Endodermal cell (in vitro differentiated cells): ENCODE data around the gene SLC26A8. TPM values are rescaled to one million over a fixed set of nuclear protein-coding genes. Genes with fewer than 3 reads are reported as not detected.

ENCODE experiments used
- DNase-seq: peaks from one replicate; pipeline ENCODE4 v3.0.0-alpha.2; 2017
- H3K27ac ChIP-seq: 2 replicates; pipeline ENCODE4 v1.5.1; 2013; ENCODE audit warnings: mild to moderate bottlenecking, low read depth, low read length, moderate library complexity
- H3K27me3 ChIP-seq: 2 replicates; pipeline ENCODE4 v1.6.1; 2013; ENCODE audit warnings: mild to moderate bottlenecking, low read length, moderate library complexity; ENCODE audit not compliant: insufficient read depth, control insufficient read depth, poor library complexity, severe bottlenecking
- H3K36me3 ChIP-seq: 2 replicates; pipeline ENCODE4 v1.7.0; 2013; ENCODE audit warnings: mild to moderate bottlenecking, low read length, moderate library complexity; ENCODE audit not compliant: control insufficient read depth, insufficient read depth
- H3K4me1 ChIP-seq: one replicate; pipeline ENCODE4 v1.7.0; 2013; ENCODE audit warnings: low read length; ENCODE audit not compliant: control insufficient read depth, insufficient read depth
- H3K4me3 ChIP-seq: 2 replicates; pipeline ENCODE4 v1.5.1; 2013; ENCODE audit warnings: mild to moderate bottlenecking, low read length, moderate library complexity
- H3K9ac ChIP-seq: 2 replicates; pipeline ENCODE4 v1.6.1; 2013; ENCODE audit warnings: mild to moderate bottlenecking, low read length, moderate library complexity; ENCODE audit not compliant: poor library complexity, severe bottlenecking; ENCODE audit errors: extremely low read depth
- H3K9me3 ChIP-seq: 2 replicates; pipeline ENCODE4 v1.6.1; 2013; ENCODE audit warnings: mild to moderate bottlenecking, low read length, moderate library complexity; ENCODE audit not compliant: control insufficient read depth
- H3K27ac Mint-ChIP-seq: 2 replicates; pipeline ENCODE4 v1.8.0; 2020; ENCODE audit warnings: mixed read lengths
- H3K27me3 Mint-ChIP-seq: 2 replicates; pipeline ENCODE4 v1.8.0; 2021; ENCODE audit warnings: mild to moderate bottlenecking, mixed read lengths; ENCODE audit not compliant: insufficient read depth
- H3K36me3 Mint-ChIP-seq: 2 replicates; pipeline ENCODE4 v1.8.0; 2020; ENCODE audit warnings: low read depth, mixed read lengths
- H3K4me1 Mint-ChIP-seq: 2 replicates; pipeline ENCODE4 v1.8.0; 2020; ENCODE audit warnings: mixed read lengths
- H3K4me3 Mint-ChIP-seq: 2 replicates; pipeline ENCODE4 v1.8.0; 2020; ENCODE audit warnings: mild to moderate bottlenecking, moderate library complexity, mixed read lengths
- H3K9me3 Mint-ChIP-seq: 2 replicates; pipeline ENCODE4 v1.8.0; 2020; ENCODE audit warnings: mild to moderate bottlenecking, mixed read lengths
- WGBS, 2 experiments: methylation state at CpG; one replicate each; pipeline versions ENCODE4 v1.1.5 to v1.1.7; 2013; ENCODE audit warnings: missing lambda C conversion rate in 2 of 2, mixed read lengths in 1 of 2; ENCODE audit not compliant: insufficient coverage in 1 of 2, insufficient read length in 1 of 2; 5-methylcytosine and 5-hydroxymethylcytosine counted together
- total RNA-seq, 2 donors: library from RNA; stranded (reverse); fragmentation: NEBNext Ultra II Directional in 1 of 2; extraction: Animal tissue kit (Norgen Biotek cat#: 25700) in 1 of 2; gene quantifications; 2 replicates in 1 of 2; 3 replicates in 1 of 2; pipeline ENCODE4 v1.2.1, GENCODE V29; 2021
- TF ChIP-seq, protein P1 (sequence below): fragments of 200-600 bp; sonication (generic); conservative IDR thresholded peaks from 2 replicates; pipeline ENCODE4 v1.5.0; 2021; ENCODE audit warnings: antibody characterized with exemption, mild to moderate bottlenecking

The SLC26A8 gene
- total RNA-seq, 2 donors from 2014 or later: not detected

DNA sequence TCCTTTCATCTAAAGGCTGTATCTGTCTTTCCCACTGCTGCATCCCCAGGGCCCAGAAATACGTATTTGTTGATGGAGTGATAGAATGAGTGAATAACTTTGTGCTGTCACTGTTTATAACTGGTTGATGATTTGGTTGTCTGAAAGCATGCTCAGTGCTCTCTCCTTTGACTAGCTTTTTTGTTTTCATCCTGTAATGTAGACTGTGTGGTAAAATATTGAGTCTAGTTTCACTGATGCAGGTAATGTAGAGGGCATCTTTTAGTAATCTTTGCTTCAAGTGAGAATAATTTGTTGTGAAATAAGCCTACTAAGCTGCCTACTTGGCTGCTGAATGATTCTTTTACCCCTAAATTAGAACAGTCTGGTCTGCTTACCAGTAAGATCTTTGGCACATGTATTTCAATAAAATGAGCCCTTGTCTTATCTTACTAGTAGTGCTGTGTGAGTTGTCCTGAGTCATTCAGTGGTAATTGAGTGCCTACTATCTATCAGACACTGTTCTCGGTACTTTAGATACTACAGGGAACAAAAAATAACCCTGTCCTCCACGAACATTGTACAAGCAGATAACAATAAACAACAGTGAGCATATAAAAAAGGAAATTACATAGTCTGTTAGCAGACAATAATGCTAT is 43.1 kb upstream of the SLC26A8 start:
- Mint-ChIP-seq H3K4me1 (peaks cover 25% of the 10 kb centered on the region), H3K27ac (no peak overlapping the region), H3K4me3 (no peak overlapping the region), H3K9me3 (no peaks in the 10 kb centered on the region), H3K27me3 (no peaks in the 10 kb centered on the region), H3K36me3 (no peaks in the 10 kb centered on the region)
- Histone ChIP-seq H3K27me3 (no peaks in the 10 kb centered on the region), H3K9me3 (no peaks in the 10 kb centered on the region), H3K9ac (no peak overlapping the region), H3K4me3 (no peak overlapping the region), H3K4me1 (no peaks in the 10 kb centered on the region), H3K27ac (no peak overlapping the region), H3K36me3 (peaks cover 5% of the 10 kb centered on the region)
- WGBS, 2 experiments: 94 to 100% methylated on average over 1 to 3 of the region's 3 CpGs
- DNase-seq: no peak
- TF ChIP-seq, protein P1, sequence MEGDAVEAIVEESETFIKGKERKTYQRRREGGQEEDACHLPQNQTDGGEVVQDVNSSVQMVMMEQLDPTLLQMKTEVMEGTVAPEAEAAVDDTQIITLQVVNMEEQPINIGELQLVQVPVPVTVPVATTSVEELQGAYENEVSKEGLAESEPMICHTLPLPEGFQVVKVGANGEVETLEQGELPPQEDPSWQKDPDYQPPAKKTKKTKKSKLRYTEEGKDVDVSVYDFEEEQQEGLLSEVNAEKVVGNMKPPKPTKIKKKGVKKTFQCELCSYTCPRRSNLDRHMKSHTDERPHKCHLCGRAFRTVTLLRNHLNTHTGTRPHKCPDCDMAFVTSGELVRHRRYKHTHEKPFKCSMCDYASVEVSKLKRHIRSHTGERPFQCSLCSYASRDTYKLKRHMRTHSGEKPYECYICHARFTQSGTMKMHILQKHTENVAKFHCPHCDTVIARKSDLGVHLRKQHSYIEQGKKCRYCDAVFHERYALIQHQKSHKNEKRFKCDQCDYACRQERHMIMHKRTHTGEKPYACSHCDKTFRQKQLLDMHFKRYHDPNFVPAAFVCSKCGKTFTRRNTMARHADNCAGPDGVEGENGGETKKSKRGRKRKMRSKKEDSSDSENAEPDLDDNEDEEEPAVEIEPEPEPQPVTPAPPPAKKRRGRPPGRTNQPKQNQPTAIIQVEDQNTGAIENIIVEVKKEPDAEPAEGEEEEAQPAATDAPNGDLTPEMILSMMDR: no peak

GRCh38 chr6:36066817-36067216 is 42.4 kb upstream of the SLC26A8 start:
- no peaks in the 10 kb centered on the region for H3K9me3 Mint-ChIP-seq
- peaks cover 3% of the 10 kb centered on the region for H3K36me3 Mint-ChIP-seq
- 93 to 100% methylated on average over 1 of the region's 2 CpGs for WGBS, 2 experiments
- no peak overlapping the region for H3K27ac Mint-ChIP-seq
- no peak overlapping the region for H3K4me3 ChIP-seq
- H3K27me3 Mint-ChIP-seq: no peaks in the 10 kb centered on the region
- H3K36me3 ChIP-seq: peaks cover 5% of the 10 kb centered on the region
- peaks cover 25% of the 10 kb centered on the region for H3K4me1 Mint-ChIP-seq
- H3K4me1 ChIP-seq: no peaks in the 10 kb centered on the region
- H3K9me3 ChIP-seq: no peaks in the 10 kb centered on the region
- H3K27ac ChIP-seq: no peak overlapping the region
- no peak for DNase-seq
- no peaks in the 10 kb centered on the region for H3K27me3 ChIP-seq
- TF ChIP-seq, protein P1: no peak
- no peak overlapping the region for H3K4me3 Mint-ChIP-seq
- H3K9ac ChIP-seq: no peak overlapping the region

DNA sequence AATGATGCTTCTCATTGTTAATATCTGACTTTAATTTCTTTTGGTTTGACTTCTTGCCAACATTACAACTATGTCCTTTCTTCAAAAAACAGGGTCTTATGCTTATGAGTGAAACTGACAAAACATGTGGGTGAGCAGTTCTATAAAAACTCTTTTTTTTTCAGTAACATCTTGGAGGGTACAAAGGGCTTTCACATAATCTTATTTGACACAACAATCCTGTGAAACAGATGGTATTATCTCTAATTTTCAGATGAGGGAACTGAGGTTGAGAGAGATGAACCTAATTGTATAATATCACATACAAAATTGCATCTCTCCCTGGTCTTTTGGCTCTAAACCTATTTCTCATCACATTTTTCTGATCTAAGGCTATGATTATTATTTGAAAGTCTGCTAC is 41.5 kb upstream of the SLC26A8 start:
- Mint-ChIP-seq H3K9me3 (no peaks in the 10 kb centered on the region), H3K4me3 (no peak overlapping the region), H3K27ac (no peak overlapping the region), H3K27me3 (no peaks in the 10 kb centered on the region), H3K36me3 (peaks cover 6% of the 10 kb centered on the region), H3K4me1 (peaks cover 25% of the 10 kb centered on the region)
- DNase-seq: no peak
- no peaks in the 10 kb centered on the region for H3K9me3 ChIP-seq
- TF ChIP-seq, protein P1: no peak
- H3K4me1 ChIP-seq: no peaks in the 10 kb centered on the region
- H3K9ac ChIP-seq: no peak overlapping the region
- H3K4me3 ChIP-seq: no peak overlapping the region
- H3K27me3 ChIP-seq: no peaks in the 10 kb centered on the region
- peaks cover 5% of the 10 kb centered on the region for H3K36me3 ChIP-seq
- no peak overlapping the region for H3K27ac ChIP-seq
